ENCODE results near the gene GALNT2.

DNA sequence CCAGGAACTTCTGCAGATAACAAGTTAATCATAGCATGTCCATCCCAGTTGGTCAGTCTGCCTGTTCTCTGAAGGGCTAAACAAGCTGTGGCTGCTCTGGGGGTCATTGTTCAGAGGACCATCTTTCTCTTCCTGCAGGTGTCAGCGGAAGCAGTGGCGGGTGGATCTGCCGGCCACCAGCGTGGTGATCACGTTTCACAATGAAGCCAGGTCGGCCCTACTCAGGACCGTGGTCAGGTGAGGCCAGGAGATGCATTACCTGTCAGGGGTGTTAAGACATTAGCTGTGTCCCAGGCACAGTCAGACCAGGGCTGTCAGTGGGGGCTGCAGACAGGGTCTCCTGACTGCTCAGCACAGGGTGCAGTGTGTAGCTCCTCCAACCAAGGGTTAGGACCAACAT lies 168.8 kb downstream of the GALNT2 start:
- TF ChIP-seq EZH2 (IDR thresholded peaks at IDR 0.05; ENCODE audit: borderline replicate concordance, low read depth, low read length, severe bottlenecking): no peak
- TF ChIP-seq, protein P1, sequence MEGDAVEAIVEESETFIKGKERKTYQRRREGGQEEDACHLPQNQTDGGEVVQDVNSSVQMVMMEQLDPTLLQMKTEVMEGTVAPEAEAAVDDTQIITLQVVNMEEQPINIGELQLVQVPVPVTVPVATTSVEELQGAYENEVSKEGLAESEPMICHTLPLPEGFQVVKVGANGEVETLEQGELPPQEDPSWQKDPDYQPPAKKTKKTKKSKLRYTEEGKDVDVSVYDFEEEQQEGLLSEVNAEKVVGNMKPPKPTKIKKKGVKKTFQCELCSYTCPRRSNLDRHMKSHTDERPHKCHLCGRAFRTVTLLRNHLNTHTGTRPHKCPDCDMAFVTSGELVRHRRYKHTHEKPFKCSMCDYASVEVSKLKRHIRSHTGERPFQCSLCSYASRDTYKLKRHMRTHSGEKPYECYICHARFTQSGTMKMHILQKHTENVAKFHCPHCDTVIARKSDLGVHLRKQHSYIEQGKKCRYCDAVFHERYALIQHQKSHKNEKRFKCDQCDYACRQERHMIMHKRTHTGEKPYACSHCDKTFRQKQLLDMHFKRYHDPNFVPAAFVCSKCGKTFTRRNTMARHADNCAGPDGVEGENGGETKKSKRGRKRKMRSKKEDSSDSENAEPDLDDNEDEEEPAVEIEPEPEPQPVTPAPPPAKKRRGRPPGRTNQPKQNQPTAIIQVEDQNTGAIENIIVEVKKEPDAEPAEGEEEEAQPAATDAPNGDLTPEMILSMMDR (IDR thresholded peaks at IDR 0.05; ENCODE audit: borderline replicate concordance, extremely low read depth, low read length, poor library complexity, severe bottlenecking): no peak

Measured in DND-41 (cell line).